Endothelial cell of umbilical vein (primary cell): Measurements from ENCODE around the gene TBC1D4.

ENCODE experiments used
- GATA2 ChIP-seq: IDR thresholded peaks from 2 replicates; pipeline ENCODE4 v1.7.0; 2011; ENCODE audit warnings: low read depth, mild to moderate bottlenecking, moderate library complexity, mixed read lengths, low read length; ENCODE audit not compliant: insufficient read length, insufficient read depth
- POLR2A ChIP-seq: IDR thresholded peaks from 2 replicates; pipeline ENCODE4 v1.6.1; 2012; ENCODE audit warnings: low read depth, mild to moderate bottlenecking, control low read depth, low read length
- POLR2AphosphoS5 ChIP-seq: IDR thresholded peaks from 2 replicates; pipeline ENCODE4 v1.6.1; 2012; ENCODE audit warnings: low read depth, mild to moderate bottlenecking, control low read depth, low read length, moderate library complexity; ENCODE audit not compliant: insufficient read depth
- TF ChIP-seq, protein P1 (sequence below), 2 donors: IDR thresholded peaks; 1 replicate in 1 of 2; 2 replicates in 1 of 2; pipeline ENCODE4 v1.5.1; 2011; ENCODE audit warnings: low read length in 2 of 2, mild to moderate bottlenecking in 2 of 2, moderate library complexity in 2 of 2, control low read depth in 1 of 2, inconsistent platforms in 1 of 2, low read depth in 1 of 2; ENCODE audit not compliant: insufficient read depth in 1 of 2; ENCODE audit errors: extremely low read depth in 1 of 2

GRCh38 chr13:75415694-75416093 is 66.3 kb downstream of the TBC1D4 start:
- TF ChIP-seq, protein P1, sequence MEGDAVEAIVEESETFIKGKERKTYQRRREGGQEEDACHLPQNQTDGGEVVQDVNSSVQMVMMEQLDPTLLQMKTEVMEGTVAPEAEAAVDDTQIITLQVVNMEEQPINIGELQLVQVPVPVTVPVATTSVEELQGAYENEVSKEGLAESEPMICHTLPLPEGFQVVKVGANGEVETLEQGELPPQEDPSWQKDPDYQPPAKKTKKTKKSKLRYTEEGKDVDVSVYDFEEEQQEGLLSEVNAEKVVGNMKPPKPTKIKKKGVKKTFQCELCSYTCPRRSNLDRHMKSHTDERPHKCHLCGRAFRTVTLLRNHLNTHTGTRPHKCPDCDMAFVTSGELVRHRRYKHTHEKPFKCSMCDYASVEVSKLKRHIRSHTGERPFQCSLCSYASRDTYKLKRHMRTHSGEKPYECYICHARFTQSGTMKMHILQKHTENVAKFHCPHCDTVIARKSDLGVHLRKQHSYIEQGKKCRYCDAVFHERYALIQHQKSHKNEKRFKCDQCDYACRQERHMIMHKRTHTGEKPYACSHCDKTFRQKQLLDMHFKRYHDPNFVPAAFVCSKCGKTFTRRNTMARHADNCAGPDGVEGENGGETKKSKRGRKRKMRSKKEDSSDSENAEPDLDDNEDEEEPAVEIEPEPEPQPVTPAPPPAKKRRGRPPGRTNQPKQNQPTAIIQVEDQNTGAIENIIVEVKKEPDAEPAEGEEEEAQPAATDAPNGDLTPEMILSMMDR (IDR thresholded peaks at IDR 0.05; ENCODE audit: extremely low read depth in 1 of 2, insufficient read depth in 1 of 2, low read depth in 1 of 2, low read length in 2 of 2): no peak
- TF ChIP-seq POLR2AphosphoS5: no peak
- no peak for TF ChIP-seq POLR2A
- TF ChIP-seq GATA2: no peak
